WTC11 (cell line): ENCODE data around the gene UBXN11.

Experiments
- JUN ChIP-seq: sonication (generic); formaldehyde crosslinking; IDR thresholded peaks from 2 replicates; pipeline ENCODE4 v1.8.0; 2023; ENCODE audit warnings: mild to moderate bottlenecking, missing genetic modification reagents
- ZSCAN18 ChIP-seq: fragments of 250-450 bp; sonication (Bioruptor Pico); IDR thresholded peaks from 2 replicates; pipeline ENCODE4 v2.1.2; 2022; ENCODE audit warnings: mild to moderate bottlenecking, moderate library complexity

DNA sequence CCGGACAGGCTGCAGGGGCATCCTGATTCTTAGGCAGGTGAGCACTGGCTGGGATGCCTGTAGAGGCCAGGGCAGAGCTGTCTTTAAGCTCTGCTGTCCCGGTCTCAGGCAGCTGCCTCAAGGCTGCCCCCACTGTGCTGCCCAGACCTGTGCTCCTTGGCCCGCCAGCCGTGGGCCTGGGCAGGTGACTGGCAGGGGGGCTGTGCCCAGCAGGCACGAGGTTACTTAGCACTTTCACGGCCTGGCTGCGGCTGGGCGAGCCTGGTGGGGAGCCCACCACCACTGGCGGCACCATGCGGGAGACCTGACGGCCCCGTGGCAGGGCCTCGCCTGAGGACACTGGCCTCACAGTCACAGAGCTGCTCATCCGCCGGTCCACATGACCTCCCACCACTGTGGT lies 39.3 kb upstream of the UBXN11 start:
- TF ChIP-seq ZSCAN18 (CRISPR knock-in tag) (no peak), JUN (CRISPR knock-in tag) (no peak)
